Heart right ventricle (tissue), 16 donors: ENCODE data around the gene ZFYVE21. TPM values are rescaled to one million over a fixed set of nuclear protein-coding genes. Genes with fewer than 3 reads are reported as not detected.

Experiments used
- ATAC-seq, 8 donors: fragments of 200-7000 bp; cut with Tn5 transposase; one replicate each; pipeline ENCODE4 v1.9.1; 2020; ENCODE audit warnings: mild to moderate bottlenecking in 8 of 8, moderate library complexity in 8 of 8, moderate number of reproducible peaks in 1 of 8
- DNase-seq, 2 donors: peaks; one replicate each; pipeline ENCODE4 v3.0.0-alpha.2; 2020
- H3K27ac ChIP-seq, 10 donors: fragments of 200-600 bp; sonication (generic) in 2 of 10; one replicate each; pipeline versions ENCODE4 v1.5.0 to v1.8.0; 2020 to 2022; ENCODE audit warnings: mild to moderate bottlenecking in 3 of 10
- H3K27me3 ChIP-seq, 7 donors: fragments of 200-600 bp; one replicate each; pipeline ENCODE4 v1.8.0; 2021 to 2022; ENCODE audit warnings: mild to moderate bottlenecking in 2 of 7
- H3K36me3 ChIP-seq, 9 donors: fragments of 200-600 bp; sonication (generic) in 1 of 9; one replicate each; pipeline versions ENCODE4 v1.5.0 to v1.8.0; 2020 to 2022; ENCODE audit warnings: mild to moderate bottlenecking in 2 of 9
- H3K4me1 ChIP-seq, 9 donors: fragments of 200-600 bp; sonication (generic) in 1 of 9; one replicate each; pipeline versions ENCODE4 v1.5.0 to v1.8.0; 2020 to 2022; ENCODE audit warnings: mild to moderate bottlenecking in 4 of 9
- H3K4me3 ChIP-seq, 10 donors: fragments of 200-600 bp; sonication (generic) in 2 of 10; one replicate each; pipeline versions ENCODE4 v1.5.0 to v1.8.0; 2020 to 2022; ENCODE audit warnings: mild to moderate bottlenecking in 7 of 10, moderate library complexity in 2 of 10
- H3K9me3 ChIP-seq, 11 donors: fragments of 200-600 bp in 10 of 11; sonication (generic) in 2 of 11; one replicate each; pipeline versions ENCODE4 v1.5.0 to v1.8.0; 2013 to 2022; ENCODE audit warnings: mild to moderate bottlenecking in 2 of 11, control low read depth in 1 of 11, moderate library complexity in 1 of 11
- WGBS, 2 donors: extraction: QIAGEN DNeasy Blood & Tissue Kit; methylation state at CpG; one replicate each; pipeline ENCODE4 v1.1.7; 2013; ENCODE audit warnings: inconsistent platforms in 1 of 2; 5-methylcytosine and 5-hydroxymethylcytosine counted together
- intact Hi-C, 10 donors: fragments of 100-400 bp; cut with DNase I; formaldehyde crosslinking; loops; one replicate each; pipeline versions ENCODE4 v1.11.1 to v1.14.2; 2022
- polyA plus RNA-seq, 2 donors: library from polyadenylated mRNA; stranded (reverse); fragments of 200-250 nt; gene quantifications; one replicate each; pipeline ENCODE4 v1.2.3, GENCODE V29; 2013
- total RNA-seq, 10 donors: library from RNA; stranded (reverse); fragmentation: NEBNext Ultra II Directional in 3 of 10; extraction: Animal tissue kit (Norgen Biotek cat#: 25700) in 3 of 10; gene quantifications; one replicate each; pipeline versions ENCODE4 v1.2.1 to v1.2.4, GENCODE V29; 2021 to 2023
- TF ChIP-seq, protein P1 (sequence below), 9 donors: fragments of 200-600 bp; sonication (generic) in 2 of 9; IDR thresholded peaks; one replicate each; pipeline versions ENCODE4 v1.5.0 to v1.8.0; 2021 to 2022; ENCODE audit warnings: antibody characterized with exemption in 9 of 9, mild to moderate bottlenecking in 5 of 9, moderate library complexity in 1 of 9
- donor health status: Arrhythmogenic right ventricular cardiomyopathy.
- donor health status: ischemic (EF 13 %, LVEDD 7.1; RV severe dilation, severe dysfunction).
- donor health status: healthy with polysubstance abuse.
- donor health status: DM: no; HTN: yes; CAD: no.
- donor health status: DM: no; HTN: no; CAD: no.
- donor health status: ischemic (EF 25% LVEDD 6.9; RV normal size, moderate dysfunction).
- donor health status: ischemic (EF 25% LVEDD 5.7; RV mildly dilated, moderate dysfunction).
- donor health status: healthy.
- donor health status: DM: yes; HTN: yes; CAD: no.
- donor health status: Ischemic cardiomyopathy.
- donor health status: ischemic (EF 35%, LVEDD 5.7; RV mildly dilated, moderate dysfunction).
- donor health status: nonischemic (EF 11% LVEDD 7.7; RV severe dilation, severe dysfunction).
- donor health status: DM: yes; HTN: yes; CAD: no.
- donor health status: PGD.
- donor health status: ischemic (EF 29% LVEDD 5.4; RV normal size, mild dysfunction).
- donor health status: nonischemic (EF 23%, LVEDD 6.1; RV moderate dilation, normal function).

Gene ZFYVE21
- total and polyA plus RNA-seq, 12 donors, result 43.5 to 88.8 (median 54.5) TPM

DNA sequence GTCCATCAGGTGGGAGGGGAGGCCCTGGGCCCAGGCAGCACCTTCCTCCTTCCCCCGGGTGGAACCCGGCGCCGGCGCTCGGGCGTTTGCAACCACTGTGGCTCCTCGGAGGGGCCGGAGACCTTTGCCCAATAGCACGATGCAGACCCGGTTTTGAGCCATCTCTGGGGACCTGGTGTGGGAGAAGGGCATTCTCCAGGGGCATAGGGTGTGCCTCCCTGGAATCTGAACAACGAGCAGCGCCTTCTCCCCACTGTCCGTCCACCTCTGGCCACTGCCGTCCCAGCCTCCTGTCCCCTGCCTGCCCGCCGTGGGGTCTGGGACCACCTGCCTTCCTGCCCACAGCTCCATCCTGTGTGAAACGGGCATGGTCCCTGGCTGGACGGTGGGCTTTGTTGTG, 12.5 kb downstream of the ZFYVE21 start:
- TF ChIP-seq, protein P1, sequence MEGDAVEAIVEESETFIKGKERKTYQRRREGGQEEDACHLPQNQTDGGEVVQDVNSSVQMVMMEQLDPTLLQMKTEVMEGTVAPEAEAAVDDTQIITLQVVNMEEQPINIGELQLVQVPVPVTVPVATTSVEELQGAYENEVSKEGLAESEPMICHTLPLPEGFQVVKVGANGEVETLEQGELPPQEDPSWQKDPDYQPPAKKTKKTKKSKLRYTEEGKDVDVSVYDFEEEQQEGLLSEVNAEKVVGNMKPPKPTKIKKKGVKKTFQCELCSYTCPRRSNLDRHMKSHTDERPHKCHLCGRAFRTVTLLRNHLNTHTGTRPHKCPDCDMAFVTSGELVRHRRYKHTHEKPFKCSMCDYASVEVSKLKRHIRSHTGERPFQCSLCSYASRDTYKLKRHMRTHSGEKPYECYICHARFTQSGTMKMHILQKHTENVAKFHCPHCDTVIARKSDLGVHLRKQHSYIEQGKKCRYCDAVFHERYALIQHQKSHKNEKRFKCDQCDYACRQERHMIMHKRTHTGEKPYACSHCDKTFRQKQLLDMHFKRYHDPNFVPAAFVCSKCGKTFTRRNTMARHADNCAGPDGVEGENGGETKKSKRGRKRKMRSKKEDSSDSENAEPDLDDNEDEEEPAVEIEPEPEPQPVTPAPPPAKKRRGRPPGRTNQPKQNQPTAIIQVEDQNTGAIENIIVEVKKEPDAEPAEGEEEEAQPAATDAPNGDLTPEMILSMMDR (IDR thresholded peaks at IDR 0.05), result no peak
- Histone ChIP-seq H3K36me3 (peaks cover 0 to 66% (median 31%) of the 10 kb centered on the region in 9 donors), H3K27ac (no peak overlapping the region), H3K27me3 (no peaks in the 10 kb centered on the region), H3K4me3 (no peak overlapping the region), H3K4me1 (peaks cover 17 to 82% (median 39%) of the 10 kb centered on the region in 9 donors), H3K9me3 (no peaks in the 10 kb centered on the region)
- WGBS, 2 donors, result 93% methylated on average over 19 of the region's 19 CpGs
- ATAC-seq, result no peak
- intact Hi-C loops, result no loop called here
- DNase-seq, result peak in 1 of 2 donors; percentile 11

- DNase-seq (no peak), ATAC-seq (no peak)
- Histone ChIP-seq H3K4me3 (no peak overlapping the region), H3K36me3 (peaks cover 0 to 72% (median 35%) of the 10 kb centered on the region in 9 donors), H3K9me3 (no peaks in the 10 kb centered on the region), H3K4me1 (peaks cover 11 to 76% (median 33%) of the 10 kb centered on the region in 9 donors), H3K27ac (no peak overlapping the region), H3K27me3 (no peaks in the 10 kb centered on the region)
- TF ChIP-seq, protein P1 (IDR thresholded peaks at IDR 0.05), result no peak
- intact Hi-C loops, result no loop called here
- 66 to 71% methylated on average over 12 of the region's 12 CpGs for WGBS, 2 donors
Measured at GRCh38 chr14:103728721-103729120, 13.1 kb downstream of the ZFYVE21 start.

- peak in 2 of 8 donors; percentile 1 to 15 for ATAC-seq
- H3K27ac ChIP-seq, result peak overlapping the region in 5 of 10 donors; percentile 11 to 51 (median 29)
- H3K9me3 ChIP-seq, result no peaks in the 10 kb centered on the region
- TF ChIP-seq, protein P1 (IDR thresholded peaks at IDR 0.05), result no peak
- 56 to 68% methylated on average over 24 of the region's 24 CpGs for WGBS, 2 donors
- no peaks in the 10 kb centered on the region for H3K27me3 ChIP-seq
- no peak overlapping the region for H3K4me3 ChIP-seq
- DNase-seq, result peak in 1 of 2 donors; percentile 15
- H3K36me3 ChIP-seq, result peaks cover 0 to 83% (median 46%) of the 10 kb centered on the region in 9 donors
- H3K4me1 ChIP-seq, result peaks cover 7 to 70% (median 25%) of the 10 kb centered on the region in 9 donors
- intact Hi-C loops, result no loop called here
Measured at GRCh38 chr14:103729496-103730448, 14.2 kb downstream of the ZFYVE21 start.

- WGBS, 2 donors, result 52 to 72% methylated on average over 15 of the region's 15 CpGs
- DNase-seq (peak; percentile 69 to 80), ATAC-seq (peak; percentile 78 to 89 (median 85))
- Histone ChIP-seq H3K4me1 (peaks cover 4 to 70% (median 26%) of the 10 kb centered on the region in 9 donors), H3K4me3 (no peak overlapping the region), H3K9me3 (no peaks in the 10 kb centered on the region), H3K27ac (peak overlapping the region in 5 of 10 donors; percentile 9 to 51 (median 29)), H3K27me3 (no peaks in the 10 kb centered on the region), H3K36me3 (peaks cover 0 to 88% (median 47%) of the 10 kb centered on the region in 9 donors)
- intact Hi-C loops, result no loop called here
- TF ChIP-seq, protein P1 (IDR thresholded peaks at IDR 0.05), result peak in 1 of 9 donors; percentile 11
Measured at GRCh38 chr14:103730490-103731035, 15.0 kb downstream of the ZFYVE21 start.
